ENCODE data around the gene SAV1.
"Not testable (repeated sequence)": the region's sequence is repeated elsewhere in the genome, so short reads cannot be mapped to it uniquely, and the experiment has no call there.

SAV1 gene

DNA sequence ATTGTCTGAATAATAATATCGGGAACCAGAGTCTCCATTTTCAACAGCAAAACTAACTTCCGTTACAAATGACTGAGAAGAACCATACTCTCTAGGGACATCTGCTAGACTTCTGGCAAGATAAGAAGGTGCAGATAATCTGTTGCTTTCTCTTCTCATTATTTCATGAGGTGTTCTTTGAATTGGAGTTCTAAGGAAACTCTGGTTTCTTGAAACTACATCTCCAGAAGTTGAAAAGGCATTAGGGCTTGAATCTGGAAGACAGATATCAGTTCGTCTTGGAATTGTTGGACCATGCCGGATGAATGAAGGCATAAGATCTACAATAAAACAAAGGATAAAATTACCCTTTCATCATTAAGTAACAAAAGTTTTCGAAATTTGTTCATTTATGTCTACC is 2.8 kb downstream of the SAV1 start:
- DNase-seq (ENCODE audit: low read depth in 2 of 2), result not testable (repeated sequence)

DNA sequence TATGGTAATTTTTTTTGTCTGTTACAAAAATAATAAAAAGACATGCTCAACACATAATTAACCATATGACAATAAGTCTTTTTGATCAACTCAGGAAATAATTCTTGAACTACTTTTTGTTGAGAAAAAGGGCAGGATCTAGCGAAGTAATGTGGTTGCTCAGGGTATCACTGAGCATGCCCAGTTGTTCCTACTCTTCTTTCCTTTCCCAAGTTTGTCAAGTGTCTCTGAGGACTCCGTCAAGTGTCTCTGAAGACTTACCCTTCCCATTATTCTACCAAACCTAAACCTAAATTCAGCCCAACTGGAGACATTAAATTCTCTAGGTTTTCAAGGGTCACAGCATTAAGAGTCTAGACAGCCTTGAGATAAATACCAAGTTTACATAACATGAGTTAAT is 3.5 kb downstream of the SAV1 start:
- not testable (repeated sequence) for DNase-seq (ENCODE audit: low read depth in 2 of 2)

DNA sequence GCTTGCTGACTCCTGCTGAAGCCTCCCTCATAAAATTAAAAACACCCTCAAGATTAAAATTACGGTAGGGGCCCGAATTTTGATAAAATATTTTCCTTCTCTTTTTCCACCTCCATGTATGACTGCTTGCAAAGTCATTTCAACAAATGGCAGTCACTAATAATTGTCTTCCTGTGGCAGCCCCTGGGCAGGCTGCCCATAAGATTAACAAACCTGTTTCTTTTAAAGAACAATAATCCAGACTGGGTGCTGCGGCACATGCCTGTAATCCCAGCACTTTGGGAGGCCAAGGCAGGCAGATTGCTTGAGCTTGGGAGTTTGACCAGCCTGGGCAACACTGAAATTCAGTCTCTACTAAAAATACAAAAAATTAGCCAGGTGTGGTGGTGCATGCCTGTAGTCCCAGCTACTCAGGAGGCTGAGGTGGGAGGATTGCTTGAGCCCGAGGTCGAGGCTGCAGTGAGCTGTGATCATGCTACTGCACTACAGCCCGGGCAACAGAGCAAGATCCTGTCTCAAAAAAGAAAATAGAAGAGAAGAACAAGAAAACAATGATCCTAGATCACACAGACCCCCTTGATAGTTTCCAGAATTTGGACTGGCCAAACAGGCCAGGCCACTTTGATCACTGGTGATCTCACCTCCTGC is 8.7 kb downstream of the SAV1 start:
- DNase-seq (ENCODE audit: low read depth in 2 of 2), result no peak

DNA sequence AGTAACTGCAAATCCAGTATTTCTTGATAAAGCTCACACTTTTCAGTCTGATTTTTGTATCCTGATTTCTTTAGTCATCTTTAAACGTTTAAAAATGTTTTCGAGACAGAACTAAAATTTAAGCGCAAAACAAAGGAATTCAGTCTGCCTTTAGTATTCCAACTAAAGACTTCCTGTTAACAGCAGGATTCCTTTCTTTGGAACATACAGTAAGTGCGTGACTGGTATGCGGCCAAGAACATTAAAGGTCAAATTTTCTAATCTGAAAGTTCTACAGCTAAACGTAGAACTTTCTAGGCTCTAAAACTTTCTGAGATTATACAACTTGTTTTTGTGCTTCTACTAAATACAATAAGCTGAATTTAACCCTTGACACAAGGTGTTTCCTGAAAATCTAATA is 9.9 kb downstream of the SAV1 start:
- DNase-seq (ENCODE audit: low read depth in 2 of 2), result no peak

DNA sequence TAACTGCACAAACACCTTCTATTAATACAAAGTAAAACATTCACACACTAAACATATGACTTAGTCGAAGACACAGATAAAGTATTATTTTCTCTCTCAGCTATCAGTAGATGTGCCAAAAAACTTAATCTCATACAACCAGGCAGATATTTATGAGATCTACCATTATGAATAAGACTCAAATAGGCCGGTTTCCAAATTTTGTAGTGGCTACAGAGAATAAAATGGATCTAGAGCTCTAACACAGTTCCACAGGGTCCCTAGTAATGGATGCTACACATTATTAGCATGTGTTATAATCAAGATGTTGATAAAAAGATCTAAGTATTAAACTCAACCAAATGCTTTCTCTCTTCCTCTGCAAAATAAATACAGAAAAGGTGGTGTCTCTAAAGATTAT is 10.4 kb downstream of the SAV1 start:
- no peak for DNase-seq (ENCODE audit: low read depth in 2 of 2)

DNA sequence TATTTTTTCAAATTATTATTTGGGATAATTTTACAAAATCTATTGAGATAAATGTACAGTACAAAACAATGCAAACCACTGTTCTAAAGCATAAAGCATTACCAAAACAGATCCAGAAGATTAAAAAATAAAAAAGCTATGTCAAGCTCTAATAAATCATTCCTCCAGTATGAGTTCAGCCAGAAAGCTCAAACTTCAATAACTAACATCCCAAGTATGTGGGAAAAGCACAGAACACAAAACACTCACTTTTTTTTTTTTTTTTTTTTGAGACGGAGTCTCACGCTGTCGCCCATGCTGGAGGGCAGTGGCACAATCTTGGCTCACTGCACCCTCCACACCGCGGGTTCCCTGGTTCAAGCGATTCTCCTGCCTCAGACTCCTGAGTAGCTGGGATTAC is 11.3 kb downstream of the SAV1 start:
- no peak for DNase-seq (ENCODE audit: low read depth in 2 of 2)

DNA sequence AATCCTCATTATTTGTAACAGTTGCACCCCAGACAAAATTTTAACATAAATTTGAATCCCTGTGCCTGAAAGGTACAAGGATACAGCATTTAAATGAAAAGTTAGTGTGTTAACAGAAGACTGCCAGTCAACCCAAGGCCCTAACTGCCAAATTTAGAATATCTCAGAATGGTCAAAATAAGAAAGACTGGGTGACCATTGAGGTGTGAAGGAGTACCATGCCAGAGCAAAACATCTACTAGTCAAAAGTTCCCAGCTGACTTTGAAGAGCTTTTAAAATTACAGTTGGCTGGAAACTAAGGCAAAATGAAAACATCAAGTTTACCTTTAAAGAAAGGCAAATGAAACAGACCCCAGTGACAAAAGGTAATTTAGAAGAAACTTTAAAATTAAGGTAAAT is 18.4 kb downstream of the SAV1 start:
- no peak for DNase-seq (ENCODE audit: low read depth in 2 of 2)

DNA sequence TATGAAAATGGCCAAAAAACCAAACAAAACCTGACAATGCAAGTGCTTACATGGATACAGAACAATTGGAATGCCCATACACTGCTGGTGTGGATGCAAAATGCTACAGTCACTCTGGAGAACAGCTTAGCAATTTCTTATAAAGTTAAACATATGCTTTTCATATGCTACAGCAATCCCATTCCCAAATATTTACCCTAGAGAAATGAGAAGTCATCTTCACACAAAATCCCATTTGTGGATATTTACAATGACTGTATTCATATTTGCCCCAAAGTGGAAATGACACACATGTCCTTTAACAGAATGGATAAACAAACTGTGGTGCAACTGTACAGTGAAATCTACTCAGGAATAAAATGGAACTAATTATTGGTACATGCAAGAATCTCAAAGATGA is 20.4 kb downstream of the SAV1 start:
- no peak for DNase-seq (ENCODE audit: low read depth in 2 of 2)

DNA sequence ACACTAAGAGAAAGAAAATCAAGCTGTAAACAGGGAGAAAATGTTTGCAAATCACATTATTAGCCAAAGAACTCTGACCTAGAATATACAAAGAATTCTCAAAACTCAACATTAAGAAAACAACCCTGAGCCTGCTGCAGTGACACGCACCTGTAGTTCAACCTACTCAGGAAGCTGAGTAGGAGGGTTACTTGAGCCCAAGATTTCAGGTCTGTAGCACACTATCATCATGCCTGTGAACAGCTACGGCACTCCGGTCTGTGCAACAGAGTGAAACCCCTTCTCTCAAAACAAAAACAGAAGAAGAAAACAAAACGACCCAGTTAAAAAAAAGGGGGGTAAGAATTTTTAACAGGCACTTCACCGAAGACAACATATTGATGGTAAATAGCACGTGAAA is 20.8 kb downstream of the SAV1 start:
- DNase-seq (ENCODE audit: low read depth in 2 of 2), result no peak

DNA sequence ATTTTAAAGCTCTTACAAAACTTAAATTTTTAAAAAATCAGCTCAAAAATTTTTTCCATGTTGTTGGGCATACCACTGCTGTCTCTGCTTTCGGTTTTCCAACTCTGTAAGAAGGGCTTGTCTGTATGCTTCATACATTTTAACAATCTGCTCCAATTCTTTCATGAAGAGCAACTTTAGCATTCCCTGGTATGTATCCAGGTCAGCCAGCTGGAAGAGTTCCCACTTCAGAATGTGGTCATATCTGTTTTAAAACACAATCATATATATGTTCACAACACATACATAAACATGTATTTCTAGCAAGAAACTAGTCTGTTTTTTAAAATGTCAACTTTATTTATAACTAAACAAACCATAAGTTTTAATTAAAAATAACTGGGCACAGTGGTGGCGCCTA is 33.0 kb downstream of the SAV1 start:
- no peak for DNase-seq (ENCODE audit: low read depth in 2 of 2)

DNA sequence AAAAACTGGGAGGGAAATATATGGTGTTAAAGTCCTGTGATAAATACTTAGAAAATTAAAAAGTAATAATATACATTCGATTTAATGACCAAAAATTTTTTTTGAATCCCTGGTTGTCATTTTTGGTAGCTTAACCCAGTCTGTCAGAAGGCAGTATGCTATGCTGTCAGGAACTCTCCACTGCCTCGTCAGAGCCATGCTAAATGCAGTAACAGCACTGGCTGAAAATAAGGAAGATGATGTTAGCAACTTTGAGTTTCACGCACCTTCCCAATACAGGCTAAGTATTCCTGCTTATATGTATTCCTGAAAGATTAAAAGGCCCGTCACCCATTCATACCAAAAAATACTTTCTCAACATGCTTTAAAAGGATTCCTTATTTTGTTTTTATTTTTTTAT is 34.2 kb downstream of the SAV1 start:
- DNase-seq (ENCODE audit: low read depth in 2 of 2), result no peak

DNA sequence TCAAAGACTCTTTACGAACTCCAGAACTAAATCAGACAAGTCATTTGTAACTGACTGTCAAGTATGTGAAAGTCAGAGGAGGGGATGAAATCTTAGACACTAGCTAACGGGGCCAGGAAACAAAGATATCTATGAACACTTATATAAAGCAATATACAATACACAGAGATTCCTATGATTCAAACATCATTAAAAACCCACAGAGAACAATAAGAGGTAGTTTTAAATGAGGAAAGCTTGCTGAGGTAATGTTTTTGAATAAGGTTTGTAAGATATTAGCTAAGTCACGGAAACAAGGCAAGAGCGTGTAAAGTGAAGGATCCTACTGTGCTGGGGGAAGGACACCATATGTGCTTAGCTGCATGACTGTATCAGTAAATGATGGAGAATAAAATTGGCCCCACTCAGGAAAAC is 36.7 kb downstream of the SAV1 start:
- DNase-seq (ENCODE audit: low read depth in 2 of 2), result no peak

DNA sequence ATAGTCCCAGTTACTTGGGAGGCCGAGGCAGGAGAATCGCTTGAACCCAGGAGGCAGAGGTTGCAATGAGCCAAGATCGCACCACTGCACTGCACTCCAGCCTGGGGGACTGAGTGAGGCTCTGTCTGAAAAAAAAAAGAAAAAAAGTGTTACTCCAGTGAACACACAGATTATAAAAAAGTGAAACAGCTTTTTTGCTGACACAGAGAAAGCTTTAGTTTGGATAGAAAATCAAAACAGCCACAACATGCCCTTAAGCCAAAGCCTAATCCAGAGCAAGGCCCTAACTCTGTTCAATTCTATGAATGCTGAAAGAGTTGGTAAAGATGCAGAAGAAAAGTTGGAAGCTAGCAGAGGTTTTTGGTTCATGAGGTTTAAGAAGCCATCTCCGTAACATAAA is 43.2 kb downstream of the SAV1 start:
- DNase-seq (ENCODE audit: low read depth in 2 of 2), result not testable (repeated sequence)

DNA sequence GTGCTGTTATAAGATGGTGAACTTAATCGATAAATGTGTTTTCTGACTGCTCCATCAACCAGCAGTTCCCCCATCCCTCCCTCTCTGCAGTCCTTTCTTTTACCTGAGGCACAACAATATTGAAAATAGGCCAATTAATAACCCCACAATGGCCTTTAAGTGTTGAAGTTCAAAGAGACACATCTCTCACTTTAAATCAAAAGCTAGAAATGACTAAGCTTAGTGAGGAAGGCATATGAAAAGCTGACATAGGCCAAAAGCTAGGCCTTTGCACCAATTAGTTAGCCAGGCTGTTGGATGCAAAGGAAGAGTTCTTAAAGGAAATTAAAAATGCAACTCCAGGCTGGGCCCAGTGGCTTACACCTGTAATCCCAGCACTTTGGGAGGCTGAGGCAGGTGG is 43.7 kb downstream of the SAV1 start:
- no peak for DNase-seq (ENCODE audit: low read depth in 2 of 2)

DNA sequence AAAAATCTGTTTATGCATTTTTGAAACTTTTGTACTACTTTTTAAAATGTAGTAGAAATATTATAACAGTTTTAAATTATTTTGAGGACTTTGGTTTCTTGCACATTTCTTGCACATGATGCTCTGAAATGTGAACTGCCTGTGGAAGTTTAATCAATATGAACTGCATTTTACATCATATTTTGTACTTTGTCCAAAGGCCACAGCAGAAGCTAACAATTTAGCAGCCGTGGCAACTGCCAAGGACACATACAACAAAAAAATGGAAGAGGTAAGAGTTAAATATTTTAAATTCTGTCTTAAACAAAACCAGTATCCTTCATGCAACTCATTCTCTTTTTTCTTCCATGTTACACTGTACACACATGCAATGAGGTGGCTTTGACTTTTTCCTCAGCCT is 45.1 kb downstream of the SAV1 start:
- no peak for DNase-seq (ENCODE audit: low read depth in 2 of 2)

DNA sequence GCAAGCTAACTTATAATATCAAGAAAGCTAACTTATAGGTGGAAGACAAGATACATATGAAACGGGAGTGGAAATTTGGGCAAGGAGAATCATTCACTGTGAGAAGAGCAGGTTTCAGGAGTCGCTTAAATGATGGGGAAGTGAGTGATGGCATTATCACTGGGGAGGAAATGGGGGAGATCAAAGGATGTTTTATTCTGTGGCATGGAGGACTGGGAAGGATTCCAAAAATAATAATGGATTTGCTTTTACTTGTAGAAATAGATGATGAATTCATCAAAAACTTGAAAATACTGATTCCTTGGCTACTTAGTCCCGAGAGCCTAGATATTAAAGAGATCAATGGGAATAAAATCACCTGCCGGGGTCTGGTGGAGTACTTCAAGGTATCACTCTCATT is 47.8 kb downstream of the SAV1 start:
- DNase-seq (ENCODE audit: low read depth in 2 of 2), result no peak

DNA sequence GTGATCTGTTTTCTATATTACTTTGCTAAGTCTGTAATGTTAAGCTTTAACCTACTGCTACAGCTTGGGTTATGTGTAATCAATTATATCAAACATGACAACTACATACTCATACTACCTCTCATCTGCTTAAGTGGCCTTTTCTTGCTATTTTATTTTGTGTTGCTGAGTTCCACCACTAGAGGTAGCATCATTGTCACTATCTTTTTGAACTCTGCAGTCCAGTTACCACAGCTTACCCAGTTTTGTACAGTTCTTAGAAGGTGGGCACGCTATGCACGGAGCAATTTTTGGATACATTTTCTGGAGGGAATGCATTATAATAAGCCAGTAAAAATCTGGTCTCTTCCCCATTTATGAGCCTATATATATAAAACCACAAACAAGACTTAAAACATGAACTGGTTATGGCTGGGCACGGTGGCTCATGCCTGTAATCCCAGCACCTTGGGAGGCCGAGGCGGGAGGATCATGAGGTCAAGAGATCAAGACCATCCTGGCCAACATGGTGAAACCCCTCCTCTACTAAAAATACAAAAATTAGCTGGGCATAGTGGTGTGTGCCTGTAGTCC is 48.5 kb downstream of the SAV1 start:
- no peak for DNase-seq (ENCODE audit: low read depth in 2 of 2)

DNA sequence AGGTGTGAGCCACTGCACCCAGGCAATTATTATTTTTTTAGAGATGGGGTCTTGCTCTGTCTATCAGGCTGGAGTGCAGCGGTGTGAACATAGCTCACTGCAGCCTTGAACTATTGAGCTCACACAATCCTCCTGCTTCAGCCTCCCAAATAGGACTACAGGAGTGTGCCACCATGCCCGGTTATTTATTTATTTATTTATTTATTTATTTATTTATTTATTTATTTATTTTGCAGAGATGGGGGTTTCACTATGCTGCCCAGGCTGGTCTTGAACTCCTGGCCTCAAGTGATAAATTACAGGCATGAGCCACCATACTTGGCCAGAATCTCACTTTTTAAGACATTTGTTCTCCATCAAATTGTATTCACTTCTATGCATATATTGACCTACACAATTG is 51.8 kb downstream of the SAV1 start:
- DNase-seq (ENCODE audit: low read depth in 2 of 2), result no peak

DNA sequence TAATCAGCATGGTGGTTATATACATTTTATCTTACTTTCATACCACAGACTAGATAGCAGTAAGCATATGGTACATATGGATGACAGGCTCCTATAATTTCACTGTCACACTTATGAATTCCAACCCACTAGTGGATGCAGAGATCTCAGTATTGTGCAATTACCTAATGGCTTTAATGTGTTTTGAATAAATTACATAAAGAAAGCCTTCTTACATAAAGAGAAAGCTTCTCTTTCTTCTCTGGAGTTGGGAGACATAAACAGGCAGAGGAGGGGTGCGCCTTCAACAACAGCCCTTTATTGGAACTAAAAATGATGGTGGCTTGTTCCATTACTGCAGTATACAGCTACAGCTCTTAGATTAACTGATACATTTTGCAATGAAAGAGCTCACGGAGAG is 52.6 kb downstream of the SAV1 start:
- DNase-seq (ENCODE audit: low read depth in 2 of 2), result no peak

DNA sequence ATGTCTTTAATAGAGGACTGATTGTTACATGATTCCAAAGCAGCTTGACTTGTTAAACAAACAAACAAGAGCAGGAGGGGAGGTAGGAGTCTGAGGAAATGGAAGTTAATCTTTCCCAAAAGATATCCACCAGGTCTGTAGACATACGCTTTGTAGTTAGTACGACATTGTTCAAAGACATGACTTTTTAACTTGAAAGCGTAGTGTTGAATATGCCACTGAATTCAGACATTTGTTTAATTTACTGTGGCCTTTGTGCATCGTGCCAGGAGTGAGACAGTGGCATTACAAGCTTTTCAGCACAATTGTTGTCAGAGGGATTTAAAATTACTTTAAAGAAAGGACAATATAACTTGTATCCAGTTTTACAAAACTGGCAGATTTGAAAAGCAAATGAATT is 53.0 kb downstream of the SAV1 start:
- DNase-seq (ENCODE audit: low read depth in 2 of 2), result no peak

DNA sequence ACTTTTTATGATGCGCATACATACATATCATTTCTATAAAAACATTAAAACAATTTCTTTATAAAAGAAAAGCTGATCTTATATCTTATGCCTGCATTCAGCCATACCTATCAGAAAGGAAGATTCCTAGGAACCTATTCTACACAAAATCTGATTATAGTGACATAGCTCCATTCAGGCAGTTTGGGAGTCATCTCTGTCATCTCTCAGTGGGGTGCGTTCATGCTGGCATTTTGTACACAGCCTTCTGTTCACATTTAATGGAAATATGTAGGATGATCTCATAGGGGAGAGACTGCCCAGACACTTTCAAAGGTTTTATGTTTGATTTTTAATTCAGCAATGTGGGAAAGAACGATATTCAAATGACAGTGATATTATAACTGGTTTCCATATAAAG is 55.3 kb downstream of the SAV1 start:
- no peak for DNase-seq (ENCODE audit: low read depth in 2 of 2)

DNA sequence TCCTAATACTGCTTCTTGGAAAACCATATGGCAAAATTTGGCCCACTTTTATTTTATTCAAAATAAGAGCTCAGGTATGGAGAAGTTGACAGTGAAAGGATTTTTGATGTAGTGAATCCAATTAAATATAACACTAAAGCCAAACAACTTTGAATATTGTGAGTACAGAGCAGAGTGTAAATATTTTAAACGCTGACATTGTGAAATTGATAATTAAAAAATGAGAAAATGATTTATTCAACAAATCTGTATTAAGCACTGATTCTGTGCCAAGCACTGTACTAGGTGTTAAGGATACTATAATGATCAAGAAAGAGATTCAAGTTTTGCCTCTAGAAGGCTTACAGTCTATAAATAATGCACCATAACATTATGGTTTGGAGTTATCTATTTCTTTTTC is 57.6 kb downstream of the SAV1 start:
- no peak for DNase-seq (ENCODE audit: low read depth in 2 of 2)

DNA sequence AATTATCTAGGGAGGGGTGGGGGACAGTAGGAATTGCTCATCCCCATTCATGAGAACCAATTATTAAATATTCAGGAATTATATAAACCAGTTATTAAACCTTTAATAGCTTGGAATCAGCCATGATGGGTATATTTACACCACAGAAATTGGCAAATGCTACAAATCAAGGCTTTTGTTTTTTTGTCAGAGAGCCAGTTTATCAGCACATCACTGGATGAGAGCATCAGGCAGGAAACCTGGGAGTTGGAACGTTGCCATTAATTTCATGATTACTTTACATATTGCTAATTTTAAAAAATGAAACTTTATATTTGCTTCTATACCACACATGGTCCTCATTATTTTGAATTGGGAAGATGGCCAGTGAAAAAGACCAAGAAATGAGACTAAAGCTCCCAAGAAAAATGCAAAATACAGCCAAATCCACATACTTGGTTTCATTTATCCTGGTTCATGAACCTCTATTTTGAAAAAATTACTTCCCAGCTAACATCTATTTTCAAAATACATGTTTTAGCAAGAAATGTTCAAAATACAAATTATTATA is 59.7 kb downstream of the SAV1 start:
- DNase-seq (ENCODE audit: low read depth in 2 of 2), result no peak

DNA sequence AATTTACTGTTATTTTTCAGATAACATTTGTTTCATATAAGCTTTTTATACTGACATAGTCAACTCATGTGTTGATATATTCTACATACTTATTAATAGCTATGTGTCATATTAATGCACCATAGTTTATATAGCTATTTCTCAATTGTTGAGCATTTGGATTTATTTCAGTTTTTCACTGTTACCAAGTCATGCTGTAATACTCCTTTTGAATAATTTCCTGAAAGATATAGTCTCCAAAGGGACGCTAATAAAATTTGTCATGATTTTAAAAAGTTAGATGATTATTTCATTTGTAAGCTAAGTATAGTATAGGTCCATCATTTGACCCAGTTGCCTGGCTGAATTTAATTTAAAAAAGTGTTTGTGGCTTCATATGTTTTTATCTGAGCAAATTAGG is 60.3 kb downstream of the SAV1 start:
- no peak for DNase-seq (ENCODE audit: low read depth in 2 of 2)

All from stimulated activated CD8-positive, alpha-beta memory T cell treated with anti-CD3 and anti-CD28 coated beads, Interleukin-7, amount 100 ng/mL, for 4 hours (primary cell).